C1 segment of cervical spinal cord (tissue), 14 donors: ENCODE results near the gene TREX2.
A peak's percentile ranks its signal among the peaks of the same experiment; 100 is the strongest.

ENCODE experiments used
- DNase-seq, 14 donors: peaks; one replicate each; lab custom pipeline; 2025; lab: John Stamatoyannopoulos, UW

TREX2 gene

GRCh38 chrX:153456704-153457103, 10.8 kb upstream of the TREX2 start:
- no peak for DNase-seq

GRCh38 chrX:153456161-153456560, 10.3 kb upstream of the TREX2 start:
- peak in 2 of 14 donors; percentile 21 for DNase-seq

GRCh38 chrX:153455571-153455970, 9.7 kb upstream of the TREX2 start:
- DNase-seq = no peak

GRCh38 chrX:153454901-153455550, 9.2 kb upstream of the TREX2 start:
- DNase-seq = no peak

GRCh38 chrX:153450949-153451277, 5.1 kb upstream of the TREX2 start:
- DNase-seq = no peak

GRCh38 chrX:153450114-153450948, 4.5 kb upstream of the TREX2 start:
- DNase-seq = no peak

- no peak for DNase-seq
Observed at GRCh38 chrX:153449368-153450113, 3.7 kb upstream of the TREX2 start.

GRCh38 chrX:153448556-153449367, 2.9 kb upstream of the TREX2 start:
- DNase-seq = no peak

GRCh38 chrX:153447581-153447960, 1.7 kb upstream of the TREX2 start:
- DNase-seq = no peak

GRCh38 chrX:153446950-153447580, 1.2 kb upstream of the TREX2 start:
- no peak for DNase-seq

GRCh38 chrX:153446636-153446936, 730 bp upstream of the TREX2 start:
- DNase-seq = no peak

GRCh38 chrX:153445106-153445855, 575 bp downstream of the TREX2 start:
- DNase-seq = no peak

GRCh38 chrX:153444333-153445011, 1.4 kb downstream of the TREX2 start:
- no peak for DNase-seq

GRCh38 chrX:153443476-153444332, 2.2 kb downstream of the TREX2 start:
- peak in 1 of 14 donors; percentile 45 for DNase-seq

- no peak for DNase-seq
Observed at GRCh38 chrX:153442463-153442862, 3.4 kb downstream of the TREX2 start.

- no peak for DNase-seq
Observed at GRCh38 chrX:153441981-153442380, 3.9 kb downstream of the TREX2 start.

- DNase-seq = no peak
Observed at GRCh38 chrX:153441296-153441695, 4.6 kb downstream of the TREX2 start.

- no peak for DNase-seq
Observed at GRCh38 chrX:153440556-153441135, 5.2 kb downstream of the TREX2 start.

- no peak for DNase-seq
Observed at GRCh38 chrX:153439977-153440376, 5.9 kb downstream of the TREX2 start.
